Measurements from ENCODE around the gene SRSF1.
"Not testable (repeated sequence)": the region's sequence is repeated elsewhere in the genome, so short reads cannot be mapped to it uniquely, and the experiment has no call there.

The SRSF1 gene

DNA sequence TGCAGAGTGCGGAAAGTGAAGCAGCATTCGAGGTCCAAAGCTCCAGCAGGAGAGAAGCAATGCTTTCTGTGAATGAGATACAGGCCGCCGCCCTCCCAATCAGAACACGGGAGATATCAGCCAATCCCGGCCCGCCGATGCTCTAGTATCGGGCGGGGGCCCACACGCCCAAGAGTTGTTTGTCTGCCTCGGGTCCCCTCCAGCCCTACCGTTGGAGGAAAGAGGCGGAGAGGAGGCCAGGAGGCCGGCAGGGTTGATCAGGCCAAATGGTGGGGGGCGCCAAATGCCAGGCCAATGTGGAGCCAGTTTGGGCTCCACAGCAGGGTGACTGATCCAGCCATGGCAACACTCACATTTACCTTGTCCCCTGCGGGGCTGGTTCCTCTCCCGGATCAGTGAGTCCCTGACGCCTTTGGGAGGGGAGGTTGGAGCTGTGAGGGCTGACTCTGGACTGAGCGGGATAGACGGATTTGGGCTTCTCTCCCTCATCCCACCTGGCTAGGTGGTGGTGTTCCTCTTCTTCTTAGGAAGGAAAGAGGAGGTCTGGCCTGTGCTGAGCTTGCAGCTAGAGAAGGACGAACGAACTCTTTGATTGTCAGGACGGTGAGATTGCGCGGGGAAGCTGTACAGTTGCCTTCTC, 41.4 kb downstream of the SRSF1 start:
- DNase-seq (ENCODE audit: low read depth in 2 of 2): no peak

DNA sequence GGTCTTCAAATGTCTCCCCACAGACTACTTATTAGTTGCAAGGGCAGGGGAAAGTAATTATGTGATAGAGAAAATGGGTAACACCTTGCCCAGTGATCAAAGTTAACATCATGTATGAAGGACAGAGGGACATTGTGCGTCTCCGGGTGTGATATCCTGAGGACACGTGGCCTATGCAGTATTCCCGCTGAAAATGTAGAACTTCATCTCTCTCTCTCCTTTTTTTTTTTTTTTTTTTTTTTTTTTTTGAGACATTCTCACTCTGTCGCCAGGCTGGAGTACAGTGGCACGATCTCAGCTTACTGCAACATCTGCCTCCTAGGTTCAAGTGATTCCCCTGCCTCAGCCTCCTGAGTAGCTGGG, 43.9 kb downstream of the SRSF1 start:
- DNase-seq (ENCODE audit: low read depth in 2 of 2): no peak

DNA sequence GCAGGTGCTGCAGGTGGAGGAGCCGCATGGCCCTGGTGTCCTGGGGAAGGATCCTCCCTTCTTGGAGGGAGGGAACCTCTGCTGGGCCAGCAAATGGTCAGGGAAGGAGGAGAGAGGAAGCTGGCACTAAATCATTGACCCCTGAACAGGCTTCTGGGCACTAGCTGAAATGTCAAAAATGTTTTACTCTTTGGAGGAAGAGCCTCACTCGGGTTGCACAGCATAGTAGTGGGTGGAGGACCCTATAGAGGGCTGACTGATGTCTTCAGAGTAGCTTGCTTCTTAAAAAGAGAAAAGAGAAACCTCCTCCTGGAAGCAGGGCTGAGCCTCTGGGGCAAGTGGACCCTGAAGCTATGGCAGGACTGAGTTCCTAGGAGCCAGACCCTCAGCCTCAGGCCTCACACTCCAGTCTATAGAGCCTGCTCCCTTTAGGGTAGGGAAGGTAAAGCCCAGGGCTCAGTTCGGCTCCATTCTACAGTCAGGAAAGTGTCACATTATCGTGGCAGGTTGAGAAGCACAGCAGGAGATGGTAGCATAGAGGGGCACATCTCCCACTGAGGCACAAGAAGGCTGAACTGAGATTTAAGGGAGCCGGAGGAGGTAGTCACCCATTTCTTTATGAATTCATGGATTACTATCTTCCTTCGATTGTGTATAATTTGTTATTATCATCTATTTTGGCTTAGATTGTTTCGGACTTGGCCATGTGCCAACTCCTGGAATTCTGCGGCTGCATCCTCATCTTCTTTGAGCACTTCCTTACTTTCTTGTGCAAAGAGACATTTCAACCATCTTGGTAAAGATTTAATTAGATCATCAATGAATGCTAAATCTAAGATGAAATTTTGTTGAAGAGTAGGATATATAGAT, 44.5 kb downstream of the SRSF1 start:
- DNase-seq (ENCODE audit: low read depth in 2 of 2): no peak

DNA sequence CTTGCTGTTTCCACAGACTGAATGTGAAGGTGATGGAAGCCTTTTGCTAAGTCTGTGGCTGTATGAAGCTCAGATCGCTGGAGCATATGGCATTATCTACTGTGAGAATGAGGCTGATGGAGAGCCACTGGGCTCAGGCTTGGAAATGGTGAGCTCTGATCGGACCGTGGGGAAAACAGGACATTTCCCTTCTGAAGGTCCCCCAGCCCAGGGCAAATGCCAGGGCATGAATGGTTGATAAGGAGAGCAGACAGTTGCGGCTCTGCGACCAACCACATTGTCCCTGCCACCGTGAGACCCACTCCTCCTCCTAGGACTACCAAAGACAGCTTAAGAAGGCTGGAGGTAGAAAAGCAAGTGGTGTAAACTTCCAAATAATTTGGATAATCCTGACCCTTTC, 47.1 kb downstream of the SRSF1 start:
- DNase-seq (ENCODE audit: low read depth in 2 of 2): no peak

DNA sequence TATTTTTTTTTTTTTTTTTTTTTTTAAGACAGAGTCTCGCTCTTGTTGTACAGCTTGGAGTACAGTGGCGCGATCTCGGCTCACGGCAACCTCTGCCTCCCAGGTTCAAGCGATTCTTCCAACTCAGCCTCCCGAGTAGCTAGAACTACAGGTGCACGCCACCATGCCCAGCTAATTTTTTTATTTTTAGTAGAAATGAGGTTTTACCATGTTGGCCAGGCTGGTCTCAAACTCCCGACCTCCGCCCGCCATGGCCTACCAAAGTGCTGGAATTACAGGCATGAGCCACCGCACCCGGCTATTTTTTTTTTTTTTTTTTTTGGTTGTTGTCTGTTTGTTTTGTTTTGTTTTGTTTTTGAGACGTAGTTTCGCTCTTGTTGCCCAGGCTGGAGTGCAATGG, 48.7 kb downstream of the SRSF1 start:
- DNase-seq (ENCODE audit: low read depth in 2 of 2): not testable (repeated sequence)

DNA sequence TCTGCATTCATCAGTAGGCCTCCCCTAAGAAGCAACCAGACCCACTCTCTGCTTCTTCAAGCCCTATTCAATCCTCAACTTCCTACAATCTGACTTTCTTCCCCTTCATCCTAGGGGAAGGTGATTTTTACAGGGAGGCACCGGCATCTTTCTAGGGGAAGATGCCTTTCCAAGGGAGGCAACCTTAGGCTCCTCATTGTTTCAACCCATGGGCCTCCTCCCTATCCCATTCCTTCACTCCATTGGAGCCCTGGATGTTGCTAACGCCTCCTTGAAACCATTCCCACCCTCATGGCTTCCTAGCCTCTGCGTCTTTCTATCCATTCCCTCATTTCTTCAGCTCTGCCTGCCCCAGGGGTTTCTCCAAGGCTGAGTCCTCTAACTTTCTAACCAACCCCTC, 49.2 kb downstream of the SRSF1 start:
- DNase-seq (ENCODE audit: low read depth in 2 of 2): no peak

DNA sequence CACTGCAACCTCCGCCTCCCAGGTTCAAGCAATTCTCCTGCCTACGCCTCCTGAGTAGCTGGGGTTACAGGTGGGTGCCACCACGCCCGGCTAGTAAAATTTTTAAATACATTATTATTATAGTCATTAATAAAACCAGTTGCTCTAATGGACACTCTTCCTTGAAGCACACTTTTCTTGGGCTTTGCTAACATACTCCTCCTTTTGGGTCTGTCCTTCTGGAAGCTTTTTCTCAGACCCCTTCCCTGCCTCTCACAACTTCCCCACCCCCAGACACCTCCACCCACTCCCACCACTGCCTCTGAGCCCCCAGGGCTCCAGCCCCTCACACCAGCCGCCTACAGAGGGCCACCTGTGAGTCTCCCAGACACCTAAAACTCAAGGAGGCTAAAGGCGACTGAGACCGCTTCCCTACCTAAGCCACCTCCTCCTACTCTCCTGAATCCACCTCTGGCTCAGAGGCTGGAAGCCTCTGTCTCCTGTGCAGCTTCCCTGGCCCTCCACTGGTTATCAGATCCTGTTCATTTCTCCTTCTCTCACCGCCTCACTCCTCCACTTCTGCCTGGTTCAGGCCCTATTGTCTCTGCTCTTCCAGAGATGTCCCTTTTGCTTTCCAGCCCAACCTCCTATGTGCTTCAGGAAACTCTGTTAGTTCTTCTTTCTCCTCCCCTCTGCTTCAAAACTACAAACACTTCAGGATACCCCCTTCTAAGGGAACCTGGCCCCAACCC, 49.8 kb downstream of the SRSF1 start:
- no peak for DNase-seq (ENCODE audit: low read depth in 2 of 2)

DNA sequence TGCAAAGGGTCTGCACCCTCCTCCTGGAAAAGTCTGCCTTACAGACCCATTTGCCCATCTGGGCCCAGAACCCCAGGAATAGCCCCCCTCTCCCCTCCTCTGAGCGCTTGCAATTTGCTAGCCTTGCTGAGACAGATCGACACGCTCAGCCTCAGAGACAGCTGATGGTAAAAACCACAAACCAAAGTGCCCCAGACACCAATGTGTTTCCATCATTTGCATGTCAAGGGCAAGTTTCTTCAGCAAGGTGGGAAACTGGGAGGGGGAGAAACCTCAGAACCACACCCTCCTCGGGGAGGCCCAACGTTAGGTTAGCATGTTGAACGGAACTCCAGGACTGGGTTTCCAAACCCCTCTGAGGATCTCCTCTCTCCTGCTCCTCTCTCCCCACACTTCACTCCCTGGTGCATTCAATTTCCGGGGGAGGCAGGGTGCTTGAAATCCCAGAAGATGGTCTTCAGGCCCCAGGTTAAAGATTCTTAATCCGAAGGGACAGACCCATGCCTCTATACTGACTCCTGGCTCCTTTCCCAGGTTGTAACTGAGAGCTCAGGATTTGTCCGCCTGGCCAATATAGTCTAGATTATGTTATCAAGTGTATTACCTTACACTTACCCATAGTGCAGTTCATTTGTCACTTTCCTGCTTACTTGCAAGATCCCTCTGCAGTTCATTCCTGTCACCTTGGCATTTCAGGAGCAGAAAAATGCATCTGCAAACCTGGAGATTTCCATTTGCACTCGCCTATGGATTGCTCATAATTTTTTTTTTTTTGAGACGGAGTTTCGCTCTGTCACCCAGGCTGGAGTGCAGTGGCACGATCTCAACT, 50.5 kb downstream of the SRSF1 start:
- no peak for DNase-seq (ENCODE audit: low read depth in 2 of 2)

DNA sequence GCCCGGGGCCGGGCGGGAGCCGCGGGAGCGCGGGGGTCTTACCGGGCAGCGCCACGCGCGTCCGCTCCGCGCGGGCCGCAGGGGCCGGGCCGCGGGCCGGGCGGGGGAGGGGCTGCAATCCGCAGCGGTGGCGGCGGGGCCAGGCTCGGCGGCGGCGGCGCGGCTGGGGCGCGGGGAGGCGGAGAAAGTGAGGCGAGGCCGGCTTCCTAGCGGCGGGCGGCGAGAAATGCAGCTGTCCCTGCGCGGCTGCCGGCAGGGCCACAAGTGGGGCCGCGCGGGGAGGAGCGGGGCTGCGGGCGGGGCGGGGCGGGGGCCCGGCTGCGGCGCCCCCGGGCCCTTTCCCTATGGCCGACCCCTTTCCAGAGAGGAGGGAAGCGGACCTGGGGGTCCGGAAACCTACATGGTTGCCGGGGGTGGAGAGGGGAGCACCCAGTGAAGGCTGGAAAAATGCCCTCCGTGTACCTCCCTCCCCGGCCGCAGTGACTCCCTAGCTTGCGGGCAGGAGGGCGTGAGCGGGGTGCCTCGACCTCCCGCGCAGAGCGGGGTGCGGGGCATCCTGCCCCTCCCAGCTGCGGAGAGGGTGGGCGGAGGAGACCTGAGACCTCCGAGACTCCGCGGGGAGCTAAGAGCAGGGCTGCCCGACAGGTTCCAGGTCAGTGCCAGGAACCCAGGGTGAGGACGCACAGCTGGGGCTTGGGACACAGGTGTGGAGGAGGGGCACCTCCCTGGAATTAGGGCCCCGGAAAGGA, 51.7 kb downstream of the SRSF1 start, which contains the start of gene CUEDC1:
Gene CUEDC1, minus strand, starts transcription at position 230 of the 749 bp plus-strand sequence. CDS start 69,848 bp downstream, outside the sequence.
- DNase-seq (ENCODE audit: low read depth in 2 of 2): peak in 1 of 2 donors; percentile 65

DNA sequence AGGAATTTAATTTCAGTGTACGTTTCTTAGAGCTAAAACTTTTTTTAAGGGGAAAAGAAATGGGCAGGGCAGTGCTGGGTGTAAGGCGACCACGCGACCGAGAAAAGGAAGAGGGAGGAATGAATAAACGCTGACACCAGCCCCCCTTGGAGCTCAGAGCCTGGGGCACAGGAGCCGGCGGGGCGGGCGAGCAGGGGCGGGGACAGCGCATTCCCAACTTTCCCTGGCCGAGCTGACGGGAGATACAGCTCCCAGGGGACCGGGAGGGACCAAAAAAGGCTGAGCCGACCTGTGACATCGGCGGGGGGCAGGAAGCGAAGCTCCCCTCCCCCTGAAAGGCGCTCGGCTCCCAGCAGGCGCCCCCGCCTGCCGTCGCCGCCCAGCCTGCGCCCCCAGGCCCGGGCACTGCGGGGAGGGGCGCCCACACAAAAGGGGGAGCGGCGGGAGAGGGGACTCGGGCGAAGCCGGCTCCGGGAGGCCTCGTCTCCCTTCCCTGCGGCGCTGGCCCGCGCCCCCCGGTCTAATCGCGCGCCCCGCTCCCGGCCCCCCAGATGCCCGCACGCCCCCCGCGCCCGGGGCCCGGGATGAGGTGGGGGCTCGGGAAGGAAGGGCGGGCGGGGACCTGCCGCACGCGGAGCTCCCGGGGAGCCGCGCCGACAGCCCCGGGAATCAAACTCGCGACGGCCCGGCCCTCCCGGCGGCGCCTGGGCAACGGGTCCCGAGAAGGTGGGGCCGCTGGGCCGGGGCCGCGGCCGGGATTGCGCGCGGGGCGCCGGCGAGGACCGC, 52.5 kb downstream of the SRSF1 start:
- no peak for DNase-seq (ENCODE audit: low read depth in 2 of 2)

DNA sequence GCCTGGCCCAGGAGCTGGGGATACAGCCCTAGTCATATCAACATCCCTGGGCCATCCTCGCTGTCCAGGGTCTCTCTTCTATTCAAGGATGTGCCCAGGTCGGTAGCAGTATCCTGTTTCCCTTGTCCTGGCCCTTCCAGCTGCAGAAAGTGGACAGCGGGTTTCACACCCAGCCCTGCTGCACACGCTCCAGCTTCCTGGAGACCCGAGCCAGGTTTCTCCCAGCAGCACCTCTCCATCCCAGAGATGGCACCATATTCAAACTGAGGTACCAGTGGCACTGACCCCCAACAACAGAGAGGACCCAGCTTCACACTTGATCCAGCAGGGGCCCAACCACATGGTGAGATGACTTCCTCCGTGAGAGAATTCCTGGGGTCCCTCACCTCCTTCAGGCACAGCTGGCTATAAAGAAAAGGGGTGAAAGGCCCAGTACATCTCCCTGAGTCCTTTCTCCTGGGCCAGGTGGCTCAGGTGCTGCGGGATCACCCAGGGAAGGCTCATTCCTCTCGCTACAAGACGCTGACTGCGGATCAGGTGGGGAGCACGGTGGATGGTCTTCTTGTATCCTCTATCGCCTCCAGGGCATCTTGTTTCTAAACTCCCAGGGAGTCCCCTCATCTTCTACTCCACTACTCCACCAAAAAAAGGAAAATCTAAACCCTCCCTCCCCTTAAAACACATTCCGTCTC, 53.2 kb downstream of the SRSF1 start:
- DNase-seq (ENCODE audit: low read depth in 2 of 2): no peak
